Activated naive CD8-positive, alpha-beta T cell treated with anti-CD3 and anti-CD28 coated beads, Interleukin-2, amount 10 ng/mL, durations not matched to agents 7 days and 5 days (primary cell): ENCODE results near the gene ACYP2. TPM values are rescaled to one million over a fixed set of nuclear protein-coding genes. Genes with fewer than 3 reads are reported as not detected.
"Not testable (repeated sequence)": the region's sequence is repeated elsewhere in the genome, so short reads cannot be mapped to it uniquely, and the experiment has no call there.

ENCODE experiments used
- ATAC-seq: fragments of 150-1000 bp; cut with Tn5 transposase; one replicate; pipeline ENCODE4 v1.10.0; 2021; ENCODE audit warnings: low read depth, moderate library complexity
- POLR2A ChIA-PET: fragments of 350-600 bp; sonication (Branson Sonifier 250); formaldehyde crosslinking; loops from one replicate; lab custom pipeline; 2021; ENCODE audit warnings: antibody characterized with exemption; lab: Charles Lee
- DNase-seq: peaks from one replicate; pipeline ENCODE4 v3.0.0; 2021
- H3K27ac Mint-ChIP-seq: one replicate; pipeline ENCODE4 v1.8.0; 2022; ENCODE audit warnings: mild to moderate bottlenecking, mixed read lengths
- H3K27me3 Mint-ChIP-seq: one replicate; pipeline ENCODE4 v1.8.0; 2022; ENCODE audit warnings: mild to moderate bottlenecking, moderate library complexity, mixed read lengths
- H3K36me3 Mint-ChIP-seq: one replicate; pipeline ENCODE4 v1.8.0; 2021; ENCODE audit warnings: mild to moderate bottlenecking, mixed read lengths
- H3K4me1 Mint-ChIP-seq: one replicate; pipeline ENCODE4 v1.8.0; 2021; ENCODE audit warnings: mixed read lengths
- H3K4me3 Mint-ChIP-seq: one replicate; pipeline ENCODE4 v1.8.0; 2022; ENCODE audit warnings: mild to moderate bottlenecking, moderate library complexity, mixed read lengths
- H3K9me3 Mint-ChIP-seq: one replicate; pipeline ENCODE4 v1.8.0; 2021; ENCODE audit warnings: mixed read lengths
- total RNA-seq, 2 experiments: library from RNA; stranded (reverse); gene quantifications; one replicate each; pipeline ENCODE4 v1.2.3, GENCODE V29; 2021

The ACYP2 gene
- total RNA-seq, 2 experiments from 2014 or later: 13.9 TPM

GRCh38 chr2:54290356-54291025 lies 175.1 kb downstream of the ACYP2 start:
- no peak for ATAC-seq
- Mint-ChIP-seq H3K4me1 (no peaks in the 10 kb centered on the region), H3K27ac (no peak overlapping the region), H3K9me3 (peaks cover 2% of the 10 kb centered on the region), H3K36me3 (no peaks in the 10 kb centered on the region), H3K4me3 (no peak overlapping the region), H3K27me3 (peaks cover 2% of the 10 kb centered on the region)
- POLR2A ChIA-PET: no interaction called here
- DNase-seq: no peak

GRCh38 chr2:54294665-54295064 lies 179.2 kb downstream of the ACYP2 start:
- DNase-seq, ATAC-seq, H3K27ac Mint-ChIP-seq, H3K27me3 Mint-ChIP-seq, H3K36me3 Mint-ChIP-seq, H3K4me1 Mint-ChIP-seq, H3K4me3 Mint-ChIP-seq, POLR2A ChIA-PET, H3K9me3 Mint-ChIP-seq: not testable (repeated sequence)

- ATAC-seq: no peak
- H3K9me3 Mint-ChIP-seq: no peaks in the 10 kb centered on the region
- DNase-seq: no peak
- POLR2A ChIA-PET: no interaction called here
- no peak overlapping the region for H3K27ac Mint-ChIP-seq
- H3K4me3 Mint-ChIP-seq: no peak overlapping the region
- no peaks in the 10 kb centered on the region for H3K27me3 Mint-ChIP-seq
- H3K4me1 Mint-ChIP-seq: no peaks in the 10 kb centered on the region
- H3K36me3 Mint-ChIP-seq: no peaks in the 10 kb centered on the region
Measured at GRCh38 chr2:54295911-54296310, 180.5 kb downstream of the ACYP2 start.

- Mint-ChIP-seq H3K27ac (no peak overlapping the region), H3K4me3 (no peak overlapping the region), H3K4me1 (no peaks in the 10 kb centered on the region), H3K27me3 (no peaks in the 10 kb centered on the region), H3K9me3 (no peaks in the 10 kb centered on the region), H3K36me3 (no peaks in the 10 kb centered on the region)
- ATAC-seq (no peak), DNase-seq (no peak)
- POLR2A ChIA-PET: no interaction called here
Measured at GRCh38 chr2:54298514-54298913, 183.1 kb downstream of the ACYP2 start.

- no peak for ATAC-seq
- DNase-seq: no peak
- H3K4me3 Mint-ChIP-seq: no peak overlapping the region
- no peak overlapping the region for H3K27ac Mint-ChIP-seq
- POLR2A ChIA-PET: no interaction called here
- no peaks in the 10 kb centered on the region for H3K4me1 Mint-ChIP-seq
- H3K36me3 Mint-ChIP-seq: no peaks in the 10 kb centered on the region
- H3K9me3 Mint-ChIP-seq: no peaks in the 10 kb centered on the region
- H3K27me3 Mint-ChIP-seq: no peaks in the 10 kb centered on the region
Measured at GRCh38 chr2:54303631-54304030, 188.2 kb downstream of the ACYP2 start.

- POLR2A ChIA-PET: no interaction called here
- no peak overlapping the region for H3K4me3 Mint-ChIP-seq
- H3K36me3 Mint-ChIP-seq: no peaks in the 10 kb centered on the region
- H3K27ac Mint-ChIP-seq: no peak overlapping the region
- peaks cover 4% of the 10 kb centered on the region for H3K27me3 Mint-ChIP-seq
- H3K4me1 Mint-ChIP-seq: no peaks in the 10 kb centered on the region
- no peaks in the 10 kb centered on the region for H3K9me3 Mint-ChIP-seq
- DNase-seq (no peak), ATAC-seq (no peak)
Measured at GRCh38 chr2:54306556-54306955, 191.1 kb downstream of the ACYP2 start.

- Mint-ChIP-seq H3K27ac (no peak overlapping the region), H3K9me3 (no peaks in the 10 kb centered on the region), H3K36me3 (no peaks in the 10 kb centered on the region), H3K4me1 (no peaks in the 10 kb centered on the region), H3K27me3 (peaks cover 5% of the 10 kb centered on the region), H3K4me3 (no peak overlapping the region)
- DNase-seq: no peak
- POLR2A ChIA-PET: no interaction called here
- no peak for ATAC-seq
Measured at GRCh38 chr2:54308186-54308585, 192.8 kb downstream of the ACYP2 start.

- POLR2A ChIA-PET: no interaction called here
Measured at GRCh38 chr2:54308782-54309181, 193.4 kb downstream of the ACYP2 start.

GRCh38 chr2:54310311-54310710 lies 194.9 kb downstream of the ACYP2 start:
- Mint-ChIP-seq H3K27me3 (peaks cover 5% of the 10 kb centered on the region), H3K4me1 (no peaks in the 10 kb centered on the region), H3K9me3 (no peaks in the 10 kb centered on the region), H3K4me3 (no peak overlapping the region), H3K27ac (no peak overlapping the region), H3K36me3 (no peaks in the 10 kb centered on the region)
- DNase-seq (no peak), ATAC-seq (no peak)
- POLR2A ChIA-PET: no interaction called here

More at GRCh38 chr2:54308782-54309181, 193.4 kb downstream of the ACYP2 start:
- DNase-seq: no peak
- Mint-ChIP-seq H3K9me3 (no peaks in the 10 kb centered on the region), H3K4me1 (no peaks in the 10 kb centered on the region), H3K4me3 (no peak overlapping the region), H3K27ac (no peak overlapping the region), H3K36me3 (no peaks in the 10 kb centered on the region), H3K27me3 (peaks cover 5% of the 10 kb centered on the region)
- ATAC-seq: no peak

- Mint-ChIP-seq H3K9me3 (no peaks in the 10 kb centered on the region), H3K27me3 (peaks cover 6% of the 10 kb centered on the region), H3K4me1 (no peaks in the 10 kb centered on the region), H3K4me3 (no peak overlapping the region), H3K27ac (no peak overlapping the region), H3K36me3 (no peaks in the 10 kb centered on the region)
- DNase-seq (no peak), ATAC-seq (no peak)
- POLR2A ChIA-PET: no interaction called here
Measured at GRCh38 chr2:54310961-54311360, 195.5 kb downstream of the ACYP2 start.

GRCh38 chr2:54313147-54313546 lies 197.7 kb downstream of the ACYP2 start:
- ATAC-seq: no peak
- Mint-ChIP-seq H3K4me3 (no peak overlapping the region), H3K27ac (no peak overlapping the region), H3K4me1 (no peaks in the 10 kb centered on the region), H3K36me3 (no peaks in the 10 kb centered on the region), H3K27me3 (peaks cover 14% of the 10 kb centered on the region), H3K9me3 (peaks cover 1% of the 10 kb centered on the region)
- no peak for DNase-seq
- POLR2A ChIA-PET: no interaction called here

GRCh38 chr2:54317973-54318372 lies 202.6 kb downstream of the ACYP2 start:
- Mint-ChIP-seq H3K27me3 (peaks cover 17% of the 10 kb centered on the region), H3K4me1 (no peaks in the 10 kb centered on the region), H3K36me3 (no peaks in the 10 kb centered on the region), H3K4me3 (no peak overlapping the region), H3K9me3 (peaks cover 1% of the 10 kb centered on the region), H3K27ac (no peak overlapping the region)
- POLR2A ChIA-PET: no interaction called here
- ATAC-seq: no peak
- DNase-seq: no peak

- no peaks in the 10 kb centered on the region for H3K36me3 Mint-ChIP-seq
- POLR2A ChIA-PET: no interaction called here
Measured at GRCh38 chr2:54318821-54319220, 203.4 kb downstream of the ACYP2 start.

GRCh38 chr2:54321047-54321446 lies 205.6 kb downstream of the ACYP2 start:
- H3K36me3 Mint-ChIP-seq: no peaks in the 10 kb centered on the region
- peaks cover 8% of the 10 kb centered on the region for H3K9me3 Mint-ChIP-seq
- H3K4me1 Mint-ChIP-seq: no peaks in the 10 kb centered on the region
- H3K4me3 Mint-ChIP-seq: no peak overlapping the region
- POLR2A ChIA-PET: no interaction called here
- DNase-seq (no peak), ATAC-seq (no peak)
- H3K27me3 Mint-ChIP-seq: peaks cover 15% of the 10 kb centered on the region
- H3K27ac Mint-ChIP-seq: no peak overlapping the region

More at GRCh38 chr2:54318821-54319220, 203.4 kb downstream of the ACYP2 start:
- no peak for ATAC-seq
- no peak overlapping the region for H3K27ac Mint-ChIP-seq
- peaks cover 1% of the 10 kb centered on the region for H3K9me3 Mint-ChIP-seq
- no peaks in the 10 kb centered on the region for H3K4me1 Mint-ChIP-seq
- DNase-seq: no peak
- peaks cover 17% of the 10 kb centered on the region for H3K27me3 Mint-ChIP-seq
- no peak overlapping the region for H3K4me3 Mint-ChIP-seq
